B cell (primary cell): ENCODE measurements around the gene SLC19A2.

Source experiments
- EZH2 ChIP-seq: IDR thresholded peaks from 2 replicates; pipeline ENCODE4 v1.6.1; 2012; ENCODE audit warnings: borderline replicate concordance, low read depth, mild to moderate bottlenecking, moderate library complexity, low read length; ENCODE audit not compliant: insufficient read depth, poor library complexity, severe bottlenecking
- TF ChIP-seq, protein P1 (sequence below): fragments of 200-600 bp; IDR thresholded peaks from one replicate; pipeline ENCODE4 v1.8.0; 2022; ENCODE audit warnings: antibody characterized with exemption, mild to moderate bottlenecking

DNA sequence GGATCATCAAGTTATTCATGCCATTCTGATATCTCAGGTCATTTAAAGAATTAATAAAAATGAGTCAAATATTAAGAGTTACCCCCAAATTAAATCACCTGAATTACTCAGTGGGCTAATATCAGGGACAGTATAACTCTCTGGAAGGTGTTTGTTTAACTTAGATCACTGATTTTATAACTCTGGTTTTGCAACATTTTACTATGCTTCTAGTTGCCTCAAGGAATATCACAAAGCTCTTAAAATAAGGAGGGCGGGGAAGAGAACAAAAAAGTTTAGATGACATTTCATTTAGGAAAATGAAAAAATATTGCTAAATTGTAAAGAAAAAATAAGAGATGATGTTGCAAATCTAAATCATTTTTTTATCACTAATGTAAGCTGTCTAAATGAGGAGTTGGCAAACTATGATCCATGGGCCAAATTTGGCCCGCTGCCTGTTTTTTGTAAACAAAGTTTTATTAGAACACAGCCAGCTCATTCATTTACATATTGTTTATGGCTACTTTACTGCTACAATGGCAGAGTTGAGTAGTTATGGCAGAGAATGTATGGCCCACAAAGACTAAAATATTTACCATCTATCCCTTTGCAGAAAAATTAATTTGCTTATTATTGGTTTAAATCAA lies 31.9 kb upstream of the SLC19A2 start:
- no peak for TF ChIP-seq EZH2
- TF ChIP-seq, protein P1, sequence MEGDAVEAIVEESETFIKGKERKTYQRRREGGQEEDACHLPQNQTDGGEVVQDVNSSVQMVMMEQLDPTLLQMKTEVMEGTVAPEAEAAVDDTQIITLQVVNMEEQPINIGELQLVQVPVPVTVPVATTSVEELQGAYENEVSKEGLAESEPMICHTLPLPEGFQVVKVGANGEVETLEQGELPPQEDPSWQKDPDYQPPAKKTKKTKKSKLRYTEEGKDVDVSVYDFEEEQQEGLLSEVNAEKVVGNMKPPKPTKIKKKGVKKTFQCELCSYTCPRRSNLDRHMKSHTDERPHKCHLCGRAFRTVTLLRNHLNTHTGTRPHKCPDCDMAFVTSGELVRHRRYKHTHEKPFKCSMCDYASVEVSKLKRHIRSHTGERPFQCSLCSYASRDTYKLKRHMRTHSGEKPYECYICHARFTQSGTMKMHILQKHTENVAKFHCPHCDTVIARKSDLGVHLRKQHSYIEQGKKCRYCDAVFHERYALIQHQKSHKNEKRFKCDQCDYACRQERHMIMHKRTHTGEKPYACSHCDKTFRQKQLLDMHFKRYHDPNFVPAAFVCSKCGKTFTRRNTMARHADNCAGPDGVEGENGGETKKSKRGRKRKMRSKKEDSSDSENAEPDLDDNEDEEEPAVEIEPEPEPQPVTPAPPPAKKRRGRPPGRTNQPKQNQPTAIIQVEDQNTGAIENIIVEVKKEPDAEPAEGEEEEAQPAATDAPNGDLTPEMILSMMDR: no peak
